ENCODE measurements around the gene DCC.
"Not testable (repeated sequence)": the region's sequence is repeated elsewhere in the genome, so short reads cannot be mapped to it uniquely, and the experiment has no call there.

Gene DCC

GRCh38 chr18:53457068-53457467 lies 1117.1 kb downstream of the DCC start:
- no peak for FAIRE-seq

- FAIRE-seq, result no peak
Observed at GRCh38 chr18:53458268-53458667, 1118.3 kb downstream of the DCC start.

GRCh38 chr18:53458944-53459580 lies 1119.1 kb downstream of the DCC start:
- no peak for FAIRE-seq

GRCh38 chr18:53467756-53468155 lies 1127.8 kb downstream of the DCC start:
- no peak for FAIRE-seq

GRCh38 chr18:53468173-53468572 lies 1128.2 kb downstream of the DCC start:
- FAIRE-seq, result not testable (repeated sequence)

- FAIRE-seq, result no peak
Observed at GRCh38 chr18:53472546-53472945, 1132.5 kb downstream of the DCC start.

- no peak for FAIRE-seq
Observed at GRCh38 chr18:53478155-53478554, 1138.2 kb downstream of the DCC start.

- FAIRE-seq, result no peak
Observed at GRCh38 chr18:53486296-53486695, 1146.3 kb downstream of the DCC start.

- no peak for FAIRE-seq
Observed at GRCh38 chr18:53489266-53489665, 1149.3 kb downstream of the DCC start.

- FAIRE-seq, result no peak
Observed at GRCh38 chr18:53490019-53490418, 1150.0 kb downstream of the DCC start.

GRCh38 chr18:53496028-53496427 lies 1156.0 kb downstream of the DCC start:
- FAIRE-seq, result no peak

GRCh38 chr18:53503914-53504441 lies 1164.0 kb downstream of the DCC start:
- FAIRE-seq, result no peak

GRCh38 chr18:53508529-53508928 lies 1168.5 kb downstream of the DCC start:
- FAIRE-seq, result no peak

GRCh38 chr18:53509886-53510285 lies 1169.9 kb downstream of the DCC start:
- FAIRE-seq, result no peak

GRCh38 chr18:53511725-53512124 lies 1171.7 kb downstream of the DCC start:
- not testable (repeated sequence) for FAIRE-seq

GRCh38 chr18:53521068-53521467 lies 1181.1 kb downstream of the DCC start:
- FAIRE-seq, result no peak

- FAIRE-seq, result no peak
Observed at GRCh38 chr18:53526101-53526870, 1186.3 kb downstream of the DCC start.

GRCh38 chr18:53527365-53527764 lies 1187.4 kb downstream of the DCC start:
- FAIRE-seq, result no peak

GRCh38 chr18:53531187-53531586 lies 1191.2 kb downstream of the DCC start:
- no peak for FAIRE-seq

- FAIRE-seq, result no peak
Observed at GRCh38 chr18:53531896-53532295, 1191.9 kb downstream of the DCC start.

- FAIRE-seq, result no peak
Observed at GRCh38 chr18:53534203-53534602, 1194.2 kb downstream of the DCC start.

- FAIRE-seq, result no peak
Observed at GRCh38 chr18:53534695-53535094, 1194.7 kb downstream of the DCC start.

GRCh38 chr18:53536908-53537307 lies 1196.9 kb downstream of the DCC start:
- FAIRE-seq, result no peak

- no peak for FAIRE-seq
Observed at GRCh38 chr18:53541924-53542323, 1201.9 kb downstream of the DCC start.

Data from TTC549 (cell line).